ENCODE data around the gene OR6K6.

DNA sequence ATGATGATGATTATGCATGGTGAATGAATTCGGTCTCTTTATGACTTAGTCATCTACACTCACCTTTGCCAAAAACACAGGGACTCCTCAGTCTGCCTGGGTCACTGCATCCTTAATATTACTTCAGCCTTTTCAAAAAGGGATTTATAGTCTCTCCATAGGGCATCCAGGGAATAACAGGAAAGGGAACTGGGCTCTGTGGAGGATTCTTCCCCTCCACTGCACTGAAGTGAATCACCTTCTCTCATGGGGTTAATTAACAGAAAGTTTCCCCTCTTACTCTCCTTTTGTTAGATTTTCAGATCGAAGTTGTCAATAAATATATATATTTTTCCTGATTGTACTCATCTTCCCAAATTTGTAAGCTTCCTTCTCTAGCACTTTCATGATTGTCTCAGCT is 33.9 kb upstream of the OR6K6 start, which contains the start of gene OR6K3:
- TF ChIP-seq CTCF (IDR thresholded peaks at IDR 0.05; ENCODE audit: insufficient read depth, low read depth, low read length) (no peak), EZH2 (IDR thresholded peaks at IDR 0.05; ENCODE audit: insufficient read depth, low read length) (no peak)
